NOMO-1 treated with dmso at 0.1 percent for 144 hours (cell line): Measurements from ENCODE around the gene B3GALT4.

Source experiments
- DNase-seq: peaks from one replicate; lab custom pipeline; 2025; ENCODE audit not compliant: unreplicated experiment; lab: John Stamatoyannopoulos, UW

B3GALT4 gene

GRCh38 chr6:33313709-33314514 is 37.0 kb downstream of the B3GALT4 start, which contains the start of gene TAPBP:
TAPBP (minus strand) TSS chr6:33314078; CDS start chr6:33314041, 37 bp downstream.
- DNase-seq: peak; percentile 59

- DNase-seq: peak; percentile 56
Observed at GRCh38 chr6:33314515-33314942, 37.6 kb downstream of the B3GALT4 start.

- no peak for DNase-seq
Observed at GRCh38 chr6:33314943-33315792, 38.2 kb downstream of the B3GALT4 start.

- no peak for DNase-seq
Observed at GRCh38 chr6:33315793-33316602, 39.1 kb downstream of the B3GALT4 start.

GRCh38 chr6:33316603-33317418 is 39.9 kb downstream of the B3GALT4 start:
- no peak for DNase-seq

- no peak for DNase-seq
Observed at GRCh38 chr6:33317419-33317668, 40.4 kb downstream of the B3GALT4 start.

GRCh38 chr6:33317669-33318425 is 40.9 kb downstream of the B3GALT4 start, which contains the start of gene ZBTB22:
ZBTB22 (minus strand) TSS chr6:33317744; CDS start chr6:33316916, 828 bp downstream.
- DNase-seq: peak; percentile 97

GRCh38 chr6:33318426-33319073 is 41.6 kb downstream of the B3GALT4 start:
- DNase-seq: no peak

- DNase-seq: no peak
Observed at GRCh38 chr6:33319939-33320314, 43.0 kb downstream of the B3GALT4 start.

- DNase-seq: no peak
Observed at GRCh38 chr6:33320315-33321181, 43.6 kb downstream of the B3GALT4 start.

- DNase-seq: no peak
Observed at GRCh38 chr6:33321227-33321626, 44.3 kb downstream of the B3GALT4 start.

GRCh38 chr6:33323623-33323948 is 46.7 kb downstream of the B3GALT4 start:
- no peak for DNase-seq

- DNase-seq: no peak
Observed at GRCh38 chr6:33324125-33324524, 47.2 kb downstream of the B3GALT4 start.
